Stimulated activated CD4-positive, alpha-beta T cell treated with anti-CD3 and anti-CD28 coated beads, Interleukin-2, amount 100 ng/mL, for 4 hours (primary cell): ENCODE data around the gene TPK1.

Experiments
- DNase-seq: peaks from one replicate; pipeline ENCODE4 v3.0.0-alpha.2; 2020; ENCODE audit warnings: low read depth

TPK1 gene

DNA sequence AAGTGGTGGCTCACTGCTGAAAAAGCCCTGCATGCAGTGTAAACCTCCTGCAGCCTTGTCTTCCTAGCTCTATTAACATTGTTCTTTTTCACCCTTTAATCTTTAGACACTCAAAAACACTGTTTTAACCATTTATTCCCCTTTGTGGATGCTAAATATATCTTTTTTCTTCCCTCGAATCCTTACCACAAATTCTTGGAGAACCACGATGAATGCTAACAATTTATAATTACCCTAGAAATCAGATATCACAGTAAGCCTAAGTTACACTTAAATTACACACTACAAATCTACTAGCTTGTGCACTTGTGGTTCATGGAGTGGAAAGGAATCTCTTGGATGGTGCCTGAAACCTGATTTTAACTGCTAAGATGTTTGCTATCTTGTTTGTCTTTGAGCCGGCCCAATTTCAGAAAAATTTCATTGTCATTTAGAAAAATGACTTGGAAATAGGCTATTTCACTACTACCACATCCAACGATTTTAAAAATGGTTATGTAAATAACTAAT lies 307.3 kb downstream of the TPK1 start:
- no peak for DNase-seq

- no peak for DNase-seq
These were observed 308.8 kb downstream of the TPK1 start for GRCh38 chr7:144527051-144527471.

GRCh38 chr7:144525956-144526355 lies 309.9 kb downstream of the TPK1 start:
- DNase-seq = no peak

- no peak for DNase-seq
These were observed 311.6 kb downstream of the TPK1 start for GRCh38 chr7:144524271-144524670.

DNA sequence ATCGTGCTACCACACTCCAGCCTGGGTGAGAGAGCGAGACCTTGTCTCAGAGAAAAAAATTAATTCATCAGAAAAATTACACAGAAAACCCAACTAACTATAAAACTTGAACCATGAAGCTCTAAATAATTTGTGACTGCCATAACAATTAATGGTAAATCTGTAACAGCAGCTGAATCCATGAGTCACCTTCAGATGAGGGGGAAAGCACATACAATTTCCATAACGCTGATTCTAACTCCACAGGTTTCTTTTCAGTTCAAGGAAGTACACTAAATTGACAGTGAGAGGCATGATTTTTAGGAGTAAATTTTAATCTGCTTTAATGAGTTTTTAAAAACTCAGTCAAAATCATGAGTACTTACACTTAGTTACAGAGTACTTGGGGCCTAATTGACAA lies 312.2 kb downstream of the TPK1 start:
- DNase-seq = no peak

DNA sequence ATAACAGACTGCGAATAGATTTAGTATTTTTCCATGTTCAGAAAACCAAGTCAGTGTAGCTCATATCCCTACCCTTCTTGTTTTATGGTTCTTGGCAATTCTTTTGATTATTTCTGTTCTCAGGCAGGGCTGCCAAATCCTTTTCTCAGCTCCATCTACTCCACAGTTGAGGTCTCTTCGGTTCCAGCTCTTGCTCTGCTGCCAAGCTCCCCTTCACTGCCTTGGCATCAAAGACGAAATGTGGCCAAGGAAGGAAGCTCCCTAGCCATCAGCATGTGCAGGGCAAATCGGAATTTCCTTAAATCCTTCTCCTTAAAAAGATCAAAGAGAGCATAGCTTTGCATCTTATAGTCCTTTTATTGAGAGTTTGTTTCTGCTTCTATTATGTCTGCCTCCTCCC lies 315.9 kb downstream of the TPK1 start:
- no peak for DNase-seq

GRCh38 chr7:144518360-144518759 lies 317.5 kb downstream of the TPK1 start:
- no peak for DNase-seq

GRCh38 chr7:144517749-144518148 lies 318.1 kb downstream of the TPK1 start:
- DNase-seq = no peak

DNA sequence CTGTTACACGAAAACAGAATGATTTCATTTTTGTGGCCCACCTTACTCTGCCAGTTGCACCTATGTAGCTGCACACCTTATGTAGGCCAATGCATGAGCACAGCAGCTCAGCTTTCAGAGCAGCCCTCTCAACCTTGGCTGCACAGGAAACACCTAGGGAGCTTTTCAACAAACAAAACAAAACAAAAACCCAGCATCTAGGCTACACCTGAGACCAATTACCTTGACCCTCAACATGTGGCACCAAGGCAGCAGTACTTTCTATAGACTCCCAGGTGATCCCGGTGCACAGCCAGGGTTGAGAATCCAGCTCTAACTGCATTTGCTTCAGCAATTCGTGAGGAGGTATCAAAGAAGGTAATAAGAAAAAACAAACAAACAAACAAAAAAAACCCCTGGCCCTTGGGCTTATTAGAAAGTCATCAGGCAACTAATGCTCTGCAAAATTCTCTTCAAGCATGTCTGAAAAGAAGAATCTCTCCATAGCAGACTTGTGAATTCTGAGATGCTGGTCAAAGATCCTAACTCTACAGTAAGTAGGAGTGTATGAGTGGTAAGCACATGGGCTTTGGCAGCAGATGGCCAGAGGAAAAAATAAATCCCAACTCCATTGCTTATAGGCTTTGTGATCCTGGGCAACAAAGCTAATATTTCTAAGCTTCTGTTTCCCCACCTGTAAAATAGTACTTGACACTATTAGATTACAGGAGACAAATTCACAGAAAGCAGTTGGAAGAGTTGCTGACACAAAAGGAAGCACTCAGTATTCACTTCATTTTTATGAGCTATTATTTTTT lies 318.9 kb downstream of the TPK1 start:
- no peak for DNase-seq

- no peak for DNase-seq
These were observed 322.5 kb downstream of the TPK1 start for GRCh38 chr7:144513334-144513733.

DNA sequence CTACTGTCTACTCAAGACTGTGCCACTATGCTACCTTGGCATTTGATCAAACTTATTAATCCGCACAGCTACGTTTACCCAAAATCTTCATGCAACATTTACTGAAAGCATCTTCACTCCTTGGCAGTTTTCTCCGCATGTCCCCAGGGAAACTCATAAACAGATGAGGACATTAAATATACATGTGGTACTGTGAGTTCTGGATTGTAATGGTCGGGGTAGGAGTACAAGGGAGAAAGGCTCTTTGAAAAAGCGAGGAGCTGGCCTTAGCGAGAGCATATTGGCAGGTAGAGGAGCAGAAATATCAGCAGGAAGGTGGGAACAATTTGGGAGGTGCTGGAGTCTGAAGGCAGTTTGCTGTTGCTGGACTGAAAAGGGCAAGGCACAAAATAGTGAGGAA lies 325.2 kb downstream of the TPK1 start:
- DNase-seq = no peak

DNA sequence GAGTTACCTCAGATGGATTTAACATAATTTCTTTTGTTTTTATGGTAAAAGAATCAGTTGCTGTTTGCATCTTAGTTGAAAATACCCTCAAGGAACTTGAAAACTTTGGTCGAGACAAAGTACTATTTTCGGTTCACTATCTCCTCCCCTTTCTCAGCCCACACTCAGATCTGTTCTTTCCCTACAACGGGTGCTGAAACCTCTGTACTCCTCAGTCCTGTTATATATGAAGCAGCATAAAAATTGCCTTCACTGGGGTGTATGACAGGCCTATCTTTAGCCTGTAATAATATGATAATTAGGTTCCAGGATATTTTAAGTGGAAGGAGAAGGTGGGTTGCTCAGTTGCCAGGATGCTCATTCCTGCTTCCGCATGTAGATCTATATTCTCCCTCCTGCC lies 327.2 kb downstream of the TPK1 start:
- DNase-seq = no peak

- DNase-seq = no peak
These were observed 332.6 kb downstream of the TPK1 start for GRCh38 chr7:144503215-144503614.

GRCh38 chr7:144500225-144500624 lies 335.6 kb downstream of the TPK1 start:
- no peak for DNase-seq

DNA sequence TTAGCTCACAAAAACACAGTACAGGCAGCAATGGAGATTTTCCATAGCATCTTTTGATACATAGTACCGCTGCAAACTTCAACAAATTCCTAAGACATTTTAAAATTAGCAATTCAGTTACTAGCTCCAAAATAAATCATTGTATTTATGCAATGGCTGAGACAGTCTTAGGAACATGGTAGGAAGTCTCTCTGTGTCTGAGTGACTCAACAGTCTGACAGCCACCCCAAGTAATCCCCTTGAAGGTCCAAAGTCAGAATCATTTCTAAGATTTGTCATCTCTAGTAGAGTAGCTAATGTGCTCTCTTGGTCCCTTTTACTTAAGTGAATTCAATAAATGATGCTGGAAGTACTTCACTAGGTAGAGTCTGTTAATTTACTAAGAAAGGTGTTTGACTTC lies 338.6 kb downstream of the TPK1 start:
- DNase-seq = no peak

DNA sequence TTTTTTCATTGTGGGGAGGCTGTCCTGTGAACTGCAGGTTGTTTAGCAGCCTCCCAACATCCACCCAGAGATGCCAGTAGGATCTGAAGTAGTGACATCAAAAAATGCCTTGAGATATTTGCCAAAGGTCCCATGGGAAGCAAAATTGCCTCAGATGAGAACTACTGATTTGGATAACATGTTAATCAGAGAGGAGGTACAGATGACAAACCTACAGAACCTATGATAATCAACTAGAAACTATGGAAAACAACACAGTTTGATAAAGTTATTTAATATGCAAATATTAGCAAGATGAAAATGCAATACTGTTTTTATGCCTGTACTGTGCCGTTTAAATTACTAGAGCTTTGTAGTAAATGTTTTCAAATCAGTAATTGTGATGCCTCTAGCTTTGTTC lies 341.5 kb downstream of the TPK1 start:
- DNase-seq = no peak

DNA sequence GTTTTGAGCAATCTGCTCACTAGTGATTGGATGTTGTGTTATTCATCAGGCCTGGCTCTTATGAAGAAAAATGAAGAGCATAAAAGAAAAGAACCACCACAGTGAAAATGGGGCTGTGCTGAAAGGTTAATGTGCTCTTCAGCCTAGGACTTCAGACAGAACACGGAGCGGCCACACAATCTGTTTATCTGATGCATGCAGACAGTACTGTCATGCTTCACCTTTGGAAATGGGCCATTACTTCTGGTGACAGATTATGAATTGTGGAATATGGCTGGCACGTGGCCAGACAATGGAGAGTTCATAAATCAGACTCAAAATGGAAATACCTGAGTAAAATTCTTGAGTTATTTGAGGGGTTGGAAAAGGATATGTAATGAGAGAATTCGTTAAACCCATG lies 346.3 kb downstream of the TPK1 start:
- DNase-seq = no peak

DNA sequence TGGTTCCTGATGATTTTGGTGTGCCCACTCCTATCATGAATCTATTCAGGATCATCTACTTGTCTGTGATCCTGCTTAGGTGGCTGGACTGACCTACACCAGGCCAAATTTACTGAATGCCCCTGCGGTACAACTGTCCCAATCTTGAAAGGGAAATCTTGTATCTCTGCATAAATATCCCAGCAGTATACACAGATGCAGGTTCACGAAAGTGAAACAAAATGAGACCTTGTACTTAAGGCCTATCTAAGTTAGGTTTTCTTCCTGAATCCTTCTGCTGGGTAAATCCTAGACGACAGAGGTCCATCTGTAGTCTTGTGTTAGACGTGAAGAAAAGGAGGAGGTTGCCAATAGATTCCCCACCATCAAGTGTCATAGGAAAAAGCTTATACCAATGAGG lies 346.9 kb downstream of the TPK1 start:
- DNase-seq = no peak

GRCh38 chr7:144487901-144488300 lies 348.0 kb downstream of the TPK1 start:
- no peak for DNase-seq

DNA sequence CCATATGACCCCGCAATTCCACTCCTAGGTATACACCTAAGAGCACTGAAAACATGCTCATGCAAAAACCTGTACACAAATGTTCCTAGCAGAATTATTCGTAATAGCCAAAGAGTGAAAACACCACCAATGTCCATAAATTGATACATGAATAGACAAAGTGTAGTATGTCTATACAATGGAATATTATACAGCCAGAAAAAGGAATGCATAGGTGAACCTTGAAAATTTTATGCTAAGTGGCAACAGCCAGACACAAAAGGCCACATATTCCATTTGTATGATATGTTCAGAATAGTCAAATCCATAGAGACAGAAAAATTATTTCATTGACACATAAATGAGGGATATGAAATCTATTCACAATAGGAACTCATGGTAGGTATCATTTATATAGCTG lies 351.4 kb downstream of the TPK1 start:
- DNase-seq = no peak

DNA sequence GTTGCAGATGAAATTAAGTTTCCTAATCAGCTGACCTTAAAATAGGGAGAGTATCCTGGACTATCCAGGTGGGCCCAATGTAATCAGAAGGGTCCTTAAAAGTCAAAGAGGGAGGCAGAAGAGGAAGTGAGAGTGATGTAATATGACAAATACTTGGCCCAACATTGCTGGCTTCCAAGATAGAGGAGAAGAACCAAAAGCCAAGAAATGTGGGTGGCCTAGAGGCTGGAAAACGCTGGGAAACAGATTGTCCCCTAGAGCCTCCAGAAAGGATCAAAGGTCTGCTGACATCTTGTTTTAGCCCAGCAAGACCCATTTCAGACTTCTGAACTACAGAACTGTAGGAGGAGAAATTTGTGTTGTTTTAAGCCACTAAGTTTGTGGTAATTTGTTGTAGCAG lies 352.7 kb downstream of the TPK1 start:
- no peak for DNase-seq

DNA sequence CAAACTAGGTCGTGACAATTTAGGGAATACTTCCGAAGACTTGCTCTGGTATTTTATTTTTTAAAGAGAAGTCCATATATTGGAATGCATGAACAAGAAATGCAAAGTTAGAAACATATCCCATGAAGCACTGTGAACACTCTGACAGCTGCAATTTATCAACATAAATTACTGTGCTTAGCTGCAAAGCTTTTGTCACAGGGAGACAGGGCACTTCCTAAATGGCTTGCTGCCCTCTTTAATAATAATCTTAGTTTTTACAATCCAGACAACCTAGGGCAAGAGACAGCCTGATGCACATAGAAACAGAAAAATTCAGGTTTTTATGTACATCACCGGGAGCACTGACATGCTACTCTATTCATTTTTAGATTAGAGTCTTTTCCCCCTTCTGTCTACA lies 354.0 kb downstream of the TPK1 start:
- DNase-seq = no peak

DNA sequence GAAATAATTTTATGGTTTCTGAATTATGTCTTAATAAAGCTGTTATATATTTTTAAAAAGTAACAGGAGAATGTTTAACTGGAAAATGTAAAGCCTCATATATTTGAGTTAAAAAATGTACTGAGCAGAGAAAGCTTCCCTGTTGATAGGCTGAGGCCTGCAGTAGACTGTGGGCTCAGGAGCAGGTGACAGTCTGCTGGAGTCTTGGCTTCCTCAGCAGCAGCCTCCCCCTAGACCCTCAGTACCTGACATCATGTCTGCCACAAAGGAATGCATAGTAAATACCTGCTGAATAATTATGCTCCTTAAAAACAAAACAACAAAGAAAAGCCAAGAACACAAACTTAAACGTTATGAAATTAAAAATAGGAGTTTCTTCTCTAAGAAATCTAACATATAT lies 358.5 kb downstream of the TPK1 start:
- no peak for DNase-seq
